CD4-positive, alpha-beta T cell treated with Interleukin-21 for 1 hour (primary cell): ENCODE measurements around the gene SMOC2.
"Not testable (repeated sequence)": the region's sequence is repeated elsewhere in the genome, so short reads cannot be mapped to it uniquely, and the experiment has no call there.

Source experiments
- DNase-seq: peaks from one replicate; pipeline ENCODE4 v3.0.0-alpha.2; 2020

Gene SMOC2

GRCh38 chr6:168524571-168525001 is 83.6 kb downstream of the SMOC2 start:
- DNase-seq = no peak

- no peak for DNase-seq
Observed at GRCh38 chr6:168525114-168525513, 84.1 kb downstream of the SMOC2 start.

- DNase-seq = no peak
Observed at GRCh38 chr6:168525926-168526630, 85.1 kb downstream of the SMOC2 start.

GRCh38 chr6:168526841-168527281 is 85.9 kb downstream of the SMOC2 start:
- no peak for DNase-seq

- no peak for DNase-seq
Observed at GRCh38 chr6:168527451-168528210, 86.6 kb downstream of the SMOC2 start.

GRCh38 chr6:168528474-168529095 is 87.6 kb downstream of the SMOC2 start:
- DNase-seq = no peak

GRCh38 chr6:168529214-168529613 is 88.2 kb downstream of the SMOC2 start:
- DNase-seq = no peak

- no peak for DNase-seq
Observed at GRCh38 chr6:168530653-168531071, 89.7 kb downstream of the SMOC2 start.

- DNase-seq = no peak
Observed at GRCh38 chr6:168532070-168532469, 91.1 kb downstream of the SMOC2 start.

- DNase-seq = no peak
Observed at GRCh38 chr6:168533414-168533813, 92.4 kb downstream of the SMOC2 start.

- no peak for DNase-seq
Observed at GRCh38 chr6:168534265-168534664, 93.3 kb downstream of the SMOC2 start.

GRCh38 chr6:168535711-168536110 is 94.7 kb downstream of the SMOC2 start:
- DNase-seq = no peak

GRCh38 chr6:168536196-168536595 is 95.2 kb downstream of the SMOC2 start:
- no peak for DNase-seq

GRCh38 chr6:168536665-168537539 is 95.9 kb downstream of the SMOC2 start:
- no peak for DNase-seq

GRCh38 chr6:168537540-168537884 is 96.5 kb downstream of the SMOC2 start:
- DNase-seq = no peak

- not testable (repeated sequence) for DNase-seq
Observed at GRCh38 chr6:168538188-168538891, 97.4 kb downstream of the SMOC2 start.

GRCh38 chr6:168538892-168539811 is 98.2 kb downstream of the SMOC2 start:
- DNase-seq = no peak

GRCh38 chr6:168540713-168541291 is 99.8 kb downstream of the SMOC2 start:
- DNase-seq = no peak

GRCh38 chr6:168541307-168541706 is 100.3 kb downstream of the SMOC2 start:
- DNase-seq = no peak

GRCh38 chr6:168542301-168542700 is 101.3 kb downstream of the SMOC2 start:
- no peak for DNase-seq

- no peak for DNase-seq
Observed at GRCh38 chr6:168545428-168545827, 104.4 kb downstream of the SMOC2 start.
